ENCODE results near the gene ZNF525.
"Not testable (repeated sequence)": the region's sequence is repeated elsewhere in the genome, so short reads cannot be mapped to it uniquely, and the experiment has no call there.

The ZNF525 gene

DNA sequence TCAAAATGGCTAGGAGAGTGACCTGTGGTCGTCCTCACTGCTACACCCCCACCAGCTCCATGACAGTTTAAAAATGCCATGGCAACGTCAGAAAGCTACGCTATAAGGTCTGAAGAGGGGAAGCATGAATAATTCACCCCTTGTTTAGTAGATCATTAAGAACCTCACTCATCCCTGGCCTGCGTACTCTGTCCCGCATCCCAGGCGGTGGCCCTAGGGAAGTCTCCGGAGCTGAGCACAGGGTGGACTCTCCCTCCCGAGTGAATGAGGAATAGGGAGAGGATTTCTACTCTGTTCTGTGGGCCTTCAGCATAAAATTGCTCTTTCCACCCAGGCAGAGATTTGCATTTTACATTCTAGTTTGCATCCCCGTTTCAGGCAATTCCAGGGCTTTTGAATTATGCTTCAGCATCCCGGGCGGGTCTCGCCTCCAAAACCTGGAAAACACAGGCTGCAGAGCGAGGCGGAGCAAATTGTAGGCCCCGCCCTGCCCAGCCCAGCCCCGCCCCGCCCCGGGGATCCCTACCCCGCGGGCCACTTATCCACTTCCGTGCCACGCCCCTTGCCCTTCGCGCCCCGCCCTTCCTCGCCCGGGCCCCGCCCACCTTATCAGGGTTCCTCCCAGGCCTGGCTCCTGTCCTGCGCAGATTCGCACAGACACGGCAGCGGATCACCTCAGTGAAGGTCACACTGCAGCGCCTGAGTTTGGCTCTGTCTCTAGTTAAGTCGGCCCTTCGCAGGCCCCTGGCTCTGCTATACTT is 7.5 kb upstream of the ZNF525 start:
- Histone ChIP-seq H3K27me3 (ENCODE audit: insufficient read depth, insufficient read length) (no peaks in the 10 kb centered on the region), H3K4me3 (ENCODE audit: insufficient read length, low read depth) (no peak overlapping the region), H3K9me3 (ENCODE audit: insufficient read depth, low read length) (peaks cover 31% of the 10 kb centered on the region), H3K36me3 (ENCODE audit: insufficient read depth, insufficient read length, low read length) (peaks cover 9% of the 10 kb centered on the region), H3K4me1 (ENCODE audit: insufficient read depth, insufficient read length) (no peaks in the 10 kb centered on the region), H3K9ac (ENCODE audit: insufficient read length, low read depth) (no peak overlapping the region)
- no peak for DNase-seq (ENCODE audit: low read depth, low spot score)
- no peak for TF ChIP-seq ZNF274 (IDR thresholded peaks at IDR 0.05; ENCODE audit: low read depth, low read length)
- TF ChIP-seq YY1 (IDR thresholded peaks at IDR 0.05; ENCODE audit: insufficient read depth, insufficient read length): no peak
- no peak for TF ChIP-seq SUZ12 (IDR thresholded peaks at IDR 0.05; ENCODE audit: extremely low read depth, insufficient read depth, insufficient read length)

DNA sequence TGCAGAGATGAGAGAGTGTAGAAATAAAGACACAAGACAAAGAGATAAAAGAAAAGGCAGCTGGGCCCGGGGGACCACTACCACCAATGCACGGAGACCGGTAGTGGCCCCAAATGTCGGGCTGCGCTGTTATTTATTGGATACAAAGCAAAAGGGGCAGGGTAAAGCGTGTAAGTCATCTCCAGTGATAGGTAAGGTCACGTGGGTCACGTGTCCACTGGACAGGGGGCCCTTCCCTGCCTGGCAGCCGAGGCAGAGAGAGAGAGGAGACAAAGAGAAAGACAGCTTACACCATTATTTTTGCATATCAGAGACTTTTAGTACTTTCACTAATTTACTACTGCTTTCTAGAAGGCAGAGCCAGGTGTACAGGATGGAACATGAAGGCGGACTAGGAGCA is 5.4 kb upstream of the ZNF525 start:
- not testable (repeated sequence) for H3K9ac ChIP-seq (ENCODE audit: insufficient read length, low read depth); DNase-seq (ENCODE audit: low read depth, low spot score); H3K4me1 ChIP-seq (ENCODE audit: insufficient read depth, insufficient read length); H3K27me3 ChIP-seq (ENCODE audit: insufficient read depth, insufficient read length); H3K4me3 ChIP-seq (ENCODE audit: insufficient read length, low read depth); H3K36me3 ChIP-seq (ENCODE audit: insufficient read depth, insufficient read length, low read length)
- H3K9me3 ChIP-seq (ENCODE audit: insufficient read depth, low read length): peaks cover 12% of the 10 kb centered on the region

DNA sequence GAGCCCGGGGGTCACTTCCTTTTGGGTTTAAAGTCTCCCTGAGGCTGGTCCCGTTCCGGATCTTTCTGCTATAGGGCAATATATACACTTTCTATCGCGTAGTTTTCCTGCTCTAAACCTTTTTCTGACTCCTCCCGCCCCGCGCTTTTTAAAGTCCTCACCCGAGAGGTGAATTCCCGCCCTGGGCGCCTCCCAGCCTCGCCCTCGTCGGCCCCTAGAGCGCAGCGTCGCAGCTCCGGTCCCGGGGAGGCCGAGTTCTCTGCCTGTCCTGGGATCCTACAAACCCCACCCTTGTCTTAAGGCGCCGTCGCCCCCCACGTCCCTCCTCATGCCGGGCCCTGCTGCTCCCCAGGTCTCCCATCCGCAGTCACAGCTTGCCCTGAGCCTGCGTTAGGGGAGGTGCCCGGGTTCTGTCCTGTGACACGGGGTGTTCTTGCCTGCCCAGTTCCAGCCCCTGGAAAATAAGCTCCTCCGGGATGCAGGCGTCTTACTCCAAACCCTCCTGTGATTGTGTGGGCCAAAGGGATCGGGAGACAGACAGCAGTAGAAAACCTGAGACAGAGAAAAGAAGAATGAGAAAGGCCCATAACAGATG is 491 bp downstream of the ZNF525 start:
- DNase-seq (ENCODE audit: low read depth, low spot score): no peak
- Histone ChIP-seq H3K4me3 (ENCODE audit: insufficient read length, low read depth) (peak overlapping the region; percentile 69), H3K9me3 (ENCODE audit: insufficient read depth, low read length) (no peaks in the 10 kb centered on the region), H3K36me3 (ENCODE audit: insufficient read depth, insufficient read length, low read length) (no peaks in the 10 kb centered on the region), H3K4me1 (ENCODE audit: insufficient read depth, insufficient read length) (no peaks in the 10 kb centered on the region), H3K27me3 (ENCODE audit: insufficient read depth, insufficient read length) (no peaks in the 10 kb centered on the region), H3K9ac (ENCODE audit: insufficient read length, low read depth) (peak overlapping the region; percentile 79)
- no peak for TF ChIP-seq ZNF274 (IDR thresholded peaks at IDR 0.05; ENCODE audit: low read depth, low read length)

DNA sequence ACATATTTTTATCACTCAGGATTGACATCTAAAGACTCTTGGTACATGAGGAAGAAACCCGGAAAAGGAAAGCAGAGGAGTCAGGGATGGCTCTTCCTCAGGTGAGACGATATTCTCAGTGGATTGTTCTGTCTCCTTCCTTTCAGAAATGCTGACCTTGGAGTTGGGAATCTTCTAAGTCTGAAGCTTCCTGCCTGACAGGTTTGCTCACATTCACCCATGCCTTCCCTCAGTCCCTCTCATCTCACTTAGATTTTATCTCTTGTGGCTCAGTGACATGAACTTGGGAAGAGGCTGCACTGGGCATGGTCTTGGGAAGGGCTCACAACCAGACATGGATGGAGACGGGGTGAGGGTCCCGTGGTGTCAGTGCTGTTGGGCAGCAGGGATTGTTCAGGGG is 6.7 kb downstream of the ZNF525 start:
- Histone ChIP-seq H3K4me3 (ENCODE audit: insufficient read length, low read depth) (no peak overlapping the region), H3K9me3 (ENCODE audit: insufficient read depth, low read length) (no peaks in the 10 kb centered on the region; the same call in 1 of the 2 replicates), H3K4me1 (ENCODE audit: insufficient read depth, insufficient read length) (no peaks in the 10 kb centered on the region), H3K27me3 (ENCODE audit: insufficient read depth, insufficient read length) (no peaks in the 10 kb centered on the region), H3K9ac (ENCODE audit: insufficient read length, low read depth) (no peak overlapping the region), H3K36me3 (ENCODE audit: insufficient read depth, insufficient read length, low read length) (peaks cover 29% of the 10 kb centered on the region)
- TF ChIP-seq YY1 (IDR thresholded peaks at IDR 0.05; ENCODE audit: insufficient read depth, insufficient read length) (no peak), SUZ12 (IDR thresholded peaks at IDR 0.05; ENCODE audit: extremely low read depth, insufficient read depth, insufficient read length) (no peak), ZNF274 (IDR thresholded peaks at IDR 0.05; ENCODE audit: low read depth, low read length) (no peak)
- no peak for DNase-seq (ENCODE audit: low read depth, low spot score)

DNA sequence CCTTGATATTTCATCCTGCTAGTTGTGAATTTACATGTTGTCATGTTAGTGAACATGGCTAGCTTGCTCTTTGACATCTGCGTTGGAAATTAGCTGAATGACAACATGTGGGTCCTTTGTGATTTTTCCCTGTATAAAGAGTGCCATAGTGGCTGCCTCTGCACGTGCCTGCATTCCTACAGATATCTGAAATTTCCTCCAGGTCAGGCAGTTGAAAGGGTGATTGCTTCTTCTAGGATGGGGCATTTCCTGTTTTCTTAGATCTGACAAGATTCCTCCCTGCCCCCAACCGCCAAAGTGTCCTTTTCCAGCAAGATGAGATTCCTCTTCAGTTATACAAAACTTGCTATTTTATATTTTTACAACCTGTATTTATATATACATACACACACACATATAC is 8.8 kb downstream of the ZNF525 start:
- TF ChIP-seq YY1 (IDR thresholded peaks at IDR 0.05; ENCODE audit: insufficient read depth, insufficient read length) (no peak), ZNF274 (IDR thresholded peaks at IDR 0.05; ENCODE audit: low read depth, low read length) (no peak), SUZ12 (IDR thresholded peaks at IDR 0.05; ENCODE audit: extremely low read depth, insufficient read depth, insufficient read length) (no peak)
- peaks cover 4% of the 10 kb centered on the region; the same call in 1 of the 2 replicates for H3K9me3 ChIP-seq (ENCODE audit: insufficient read depth, low read length)
- no peak overlapping the region for H3K9ac ChIP-seq (ENCODE audit: insufficient read length, low read depth)
- H3K27me3 ChIP-seq (ENCODE audit: insufficient read depth, insufficient read length): no peaks in the 10 kb centered on the region
- DNase-seq (ENCODE audit: low read depth, low spot score): no peak
- no peak overlapping the region for H3K4me3 ChIP-seq (ENCODE audit: insufficient read length, low read depth)
- peaks cover 46% of the 10 kb centered on the region for H3K36me3 ChIP-seq (ENCODE audit: insufficient read depth, insufficient read length, low read length)
- H3K4me1 ChIP-seq (ENCODE audit: insufficient read depth, insufficient read length): no peaks in the 10 kb centered on the region

DNA sequence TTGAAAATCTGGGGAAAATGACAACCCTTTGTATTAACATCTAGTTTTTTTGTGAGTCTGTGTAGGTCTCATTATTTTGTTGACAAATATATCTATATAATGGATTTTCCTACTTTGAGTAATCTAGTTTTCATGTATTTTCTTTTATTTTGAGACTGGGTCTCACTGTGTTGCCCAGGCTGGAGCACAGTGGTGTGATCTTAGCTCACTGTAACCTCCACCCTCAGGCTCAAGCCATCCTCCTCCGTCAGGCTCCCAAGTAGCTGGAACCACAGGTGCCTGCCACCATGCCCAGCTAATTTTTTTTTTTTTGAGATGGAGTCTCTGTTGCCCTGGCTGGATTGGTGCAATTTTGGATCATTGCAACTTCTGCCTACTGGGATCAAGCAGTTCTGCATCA is 9.2 kb downstream of the ZNF525 start:
- peaks cover 8% of the 10 kb centered on the region; the same call in 1 of the 2 replicates for H3K9me3 ChIP-seq (ENCODE audit: insufficient read depth, low read length)
- no peak for DNase-seq (ENCODE audit: low read depth, low spot score)
- no peaks in the 10 kb centered on the region for H3K4me1 ChIP-seq (ENCODE audit: insufficient read depth, insufficient read length)
- no peak overlapping the region for H3K9ac ChIP-seq (ENCODE audit: insufficient read length, low read depth)
- no peak overlapping the region for H3K4me3 ChIP-seq (ENCODE audit: insufficient read length, low read depth)
- H3K36me3 ChIP-seq (ENCODE audit: insufficient read depth, insufficient read length, low read length): peaks cover 50% of the 10 kb centered on the region
- H3K27me3 ChIP-seq (ENCODE audit: insufficient read depth, insufficient read length): no peaks in the 10 kb centered on the region
- TF ChIP-seq YY1 (IDR thresholded peaks at IDR 0.05; ENCODE audit: insufficient read depth, insufficient read length) (no peak), SUZ12 (IDR thresholded peaks at IDR 0.05; ENCODE audit: extremely low read depth, insufficient read depth, insufficient read length) (no peak), ZNF274 (IDR thresholded peaks at IDR 0.05; ENCODE audit: low read depth, low read length) (no peak)

DNA sequence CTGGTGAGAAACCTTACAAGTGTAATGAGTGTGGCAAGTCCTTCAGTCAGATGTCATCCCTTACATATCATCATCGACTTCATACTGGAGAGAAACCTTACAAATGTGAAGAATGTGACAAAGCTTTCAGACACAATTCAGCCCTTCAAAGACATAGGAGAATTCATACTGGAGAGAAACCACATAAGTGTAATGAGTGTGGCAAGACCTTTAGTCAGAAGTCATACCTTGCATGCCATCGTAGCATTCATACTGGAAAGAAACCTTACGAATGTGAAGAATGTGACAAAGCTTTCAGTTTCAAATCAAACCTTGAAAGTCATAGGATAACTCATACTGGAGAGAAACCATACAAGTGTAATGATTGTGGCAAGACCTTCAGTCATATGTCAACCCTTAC is 15.9 kb downstream of the ZNF525 start:
- no peaks in the 10 kb centered on the region for H3K4me1 ChIP-seq (ENCODE audit: insufficient read depth, insufficient read length)
- peaks cover 68% of the 10 kb centered on the region for H3K9me3 ChIP-seq (ENCODE audit: insufficient read depth, low read length)
- peaks cover 71% of the 10 kb centered on the region for H3K36me3 ChIP-seq (ENCODE audit: insufficient read depth, insufficient read length, low read length)
- H3K9ac ChIP-seq (ENCODE audit: insufficient read length, low read depth): no peak overlapping the region
- no peak for DNase-seq (ENCODE audit: low read depth, low spot score)
- TF ChIP-seq SUZ12 (IDR thresholded peaks at IDR 0.05; ENCODE audit: extremely low read depth, insufficient read depth, insufficient read length) (no peak), ZNF274 (IDR thresholded peaks at IDR 0.05; ENCODE audit: low read depth, low read length) (no peak), YY1 (IDR thresholded peaks at IDR 0.05; ENCODE audit: insufficient read depth, insufficient read length) (no peak)
- H3K4me3 ChIP-seq (ENCODE audit: insufficient read length, low read depth): no peak overlapping the region
- no peaks in the 10 kb centered on the region for H3K27me3 ChIP-seq (ENCODE audit: insufficient read depth, insufficient read length)
